Right lobe of liver (tissue), 4 donors: Measurements from ENCODE around the gene TSPAN11.

Experiments used
- POLR2A ChIP-seq: fragments of 450-650 bp; IDR thresholded peaks from one replicate; pipeline ENCODE4 v1.6.1; 2017; ENCODE audit warnings: antibody characterized with exemption, mild to moderate bottlenecking
- TF ChIP-seq, protein P1 (sequence below), 4 donors: fragments of 200-600 bp in 3 of 4; fragments of 450-650 bp in 1 of 4; IDR thresholded peaks; one replicate each; pipeline versions ENCODE4 v1.5.1 to v1.8.0; 2016 to 2022; ENCODE audit warnings: antibody characterized with exemption in 4 of 4, mild to moderate bottlenecking in 2 of 4
- donor health status: DM: no; HTN: no; CAD: no.
- donor health status: DM: no; HTN: no; CAD: no.
- donor health status: DM: no; HTN: yes; CAD: no.

DNA sequence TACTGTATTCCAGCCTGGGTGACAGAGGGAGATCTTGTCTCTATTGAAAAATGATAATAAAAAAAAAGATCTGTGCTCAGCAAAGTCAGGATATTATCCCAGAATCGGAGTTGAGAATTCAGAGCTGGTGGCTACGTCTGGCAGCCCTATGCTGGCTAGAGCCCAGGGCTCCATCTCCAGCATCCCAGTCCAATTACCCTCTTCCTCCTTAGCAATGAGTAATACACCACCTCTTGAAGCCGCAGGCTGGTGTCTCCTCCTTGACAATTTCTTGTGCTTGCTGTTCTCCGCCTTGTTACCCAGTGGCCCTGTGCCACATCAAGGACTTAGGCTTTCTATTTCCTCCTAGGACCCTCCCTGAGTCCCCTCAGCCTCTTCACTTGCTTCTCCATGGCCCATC is 108.7 kb downstream of the TSPAN11 start:
- TF ChIP-seq, protein P1, sequence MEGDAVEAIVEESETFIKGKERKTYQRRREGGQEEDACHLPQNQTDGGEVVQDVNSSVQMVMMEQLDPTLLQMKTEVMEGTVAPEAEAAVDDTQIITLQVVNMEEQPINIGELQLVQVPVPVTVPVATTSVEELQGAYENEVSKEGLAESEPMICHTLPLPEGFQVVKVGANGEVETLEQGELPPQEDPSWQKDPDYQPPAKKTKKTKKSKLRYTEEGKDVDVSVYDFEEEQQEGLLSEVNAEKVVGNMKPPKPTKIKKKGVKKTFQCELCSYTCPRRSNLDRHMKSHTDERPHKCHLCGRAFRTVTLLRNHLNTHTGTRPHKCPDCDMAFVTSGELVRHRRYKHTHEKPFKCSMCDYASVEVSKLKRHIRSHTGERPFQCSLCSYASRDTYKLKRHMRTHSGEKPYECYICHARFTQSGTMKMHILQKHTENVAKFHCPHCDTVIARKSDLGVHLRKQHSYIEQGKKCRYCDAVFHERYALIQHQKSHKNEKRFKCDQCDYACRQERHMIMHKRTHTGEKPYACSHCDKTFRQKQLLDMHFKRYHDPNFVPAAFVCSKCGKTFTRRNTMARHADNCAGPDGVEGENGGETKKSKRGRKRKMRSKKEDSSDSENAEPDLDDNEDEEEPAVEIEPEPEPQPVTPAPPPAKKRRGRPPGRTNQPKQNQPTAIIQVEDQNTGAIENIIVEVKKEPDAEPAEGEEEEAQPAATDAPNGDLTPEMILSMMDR (IDR thresholded peaks at IDR 0.05) = no peak
- no peak for TF ChIP-seq POLR2A
